K562 (cell line): ENCODE data around the gene INO80. TPM values are rescaled to one million over a fixed set of nuclear protein-coding genes. Genes with fewer than 3 reads are reported as not detected.

Experiments used
- ATAC-seq: fragments of 200-7000 bp; cut with Tn5 transposase; 3 replicates; pipeline ENCODE4 v1.9.1; 2020; ENCODE audit warnings: moderate library complexity
- BruUV-seq: library from RNA; stranded (reverse); fragments of 400-500 nt; replicated peaks from 2 replicates; lab custom pipeline; 2021; lab: Mats Ljungman, UMichigan
- CTCF ChIA-PET: fragments of 300-600 bp; formaldehyde crosslinking; extraction: SDS; loops from one replicate; lab custom pipeline; 2021; ENCODE audit warnings: low intra/inter-chr PET ratio; lab: Yijun Ruan, JAX
- POLR2A ChIA-PET: fragments of 300-600, 350-650 bp; sonication (Branson Sonifier 250); formaldehyde crosslinking; extraction: SDS; loops from one replicate; lab custom pipeline; 2021; ENCODE audit warnings: antibody characterized with exemption, inconsistent platforms; lab: Yijun Ruan, JAX
- DNase-seq, 4 experiments: peaks; one replicate each; pipeline versions ENCODE4 v3.0.0 to v3.0.0-alpha.2; 2011 to 2018; ENCODE audit warnings: low spot score in 3 of 4, mixed read lengths in 3 of 4; ENCODE audit errors: extremely low read depth in 1 of 4
- FAIRE-seq: peaks from 2 replicates; lab custom pipeline; 2011; peaks lifted over from hg19 to GRCh38; lab: Jason Lieb, UNC
- H2AFZ ChIP-seq: 2 replicates; pipeline ENCODE4 v1.6.0; 2011; ENCODE audit warnings: low read depth, low read length, control low read depth, inconsistent platforms
- H3K27ac ChIP-seq: fragments of 200-600 bp; 3 replicates; pipeline ENCODE4 v1.8.0; 2011; ENCODE audit warnings: low read depth, mild to moderate bottlenecking, control low read depth, inconsistent platforms, low read length, moderate library complexity, mixed read lengths; ENCODE audit errors: extremely low read depth
- H3K27me3 ChIP-seq, 2 experiments: fragments of 300-600 bp in 1 of 2; 2 replicates in 1 of 2; 3 replicates in 1 of 2; pipeline versions ENCODE4 v1.6.0 to v1.8.0; 2011; ENCODE audit warnings: inconsistent platforms in 2 of 2, low read length in 2 of 2, mild to moderate bottlenecking in 1 of 2, mixed read lengths in 1 of 2, moderate library complexity in 1 of 2; ENCODE audit not compliant: control insufficient read depth in 2 of 2, insufficient read depth in 2 of 2
- H3K36me3 ChIP-seq: fragments of 300-600 bp; 3 replicates; pipeline ENCODE4 v1.8.0; 2011; ENCODE audit warnings: mild to moderate bottlenecking, low read length, inconsistent platforms; ENCODE audit not compliant: control insufficient read depth, insufficient read depth
- H3K4me1 ChIP-seq, 2 experiments: fragments of 200-600 bp in 1 of 2; replicated peaks in 1 of 2; 2 replicates in 1 of 2; 3 replicates in 1 of 2; pipeline versions ENCODE4 v1.5.1 to v1.8.0; 2011; ENCODE audit warnings: inconsistent platforms in 2 of 2, low read length in 2 of 2, mild to moderate bottlenecking in 1 of 2, mixed read lengths in 1 of 2, moderate library complexity in 1 of 2; ENCODE audit not compliant: control insufficient read depth in 2 of 2, insufficient read depth in 2 of 2
- H3K4me2 ChIP-seq: 2 replicates; pipeline ENCODE4 v1.6.1; 2011; ENCODE audit warnings: low read length, control low read depth, inconsistent platforms, mixed read lengths; ENCODE audit not compliant: insufficient read depth
- H3K4me3 ChIP-seq: fragments of 200-600 bp; sonication (generic), shearing (Covaris generic); 2 replicates; pipeline ENCODE4 v1.5.1; 2016; ENCODE audit warnings: control low read depth, inconsistent platforms
- H3K79me2 ChIP-seq: fragments of 200-600 bp; 3 replicates; pipeline ENCODE4 v1.8.0; 2011; ENCODE audit warnings: low read length, inconsistent platforms; ENCODE audit not compliant: control insufficient read depth, insufficient read depth
- H3K9ac ChIP-seq, 2 experiments: 2 replicates each; pipeline versions ENCODE4 v1.6.0 to v1.6.1; 2011; ENCODE audit warnings: low read depth in 2 of 2, low read length in 2 of 2, control low read depth in 1 of 2, inconsistent platforms in 1 of 2, mild to moderate bottlenecking in 1 of 2, mixed read lengths in 1 of 2; ENCODE audit not compliant: insufficient read depth in 1 of 2
- H3K9me1 ChIP-seq: one replicate; pipeline ENCODE4 v1.6.0; 2011; ENCODE audit warnings: inconsistent platforms, mild to moderate bottlenecking, low read length, moderate library complexity; ENCODE audit not compliant: control insufficient read depth, insufficient read depth
- H3K9me3 ChIP-seq: replicated peaks from 2 replicates; pipeline ENCODE4 v1.5.1; 2011; ENCODE audit warnings: low read depth, low read length, inconsistent platforms; ENCODE audit not compliant: control insufficient read depth, insufficient read depth
- H4K20me1 ChIP-seq: replicated peaks from 2 replicates; pipeline ENCODE4 v1.6.1; 2011; ENCODE audit warnings: low read length, inconsistent platforms, mixed read lengths; ENCODE audit not compliant: control insufficient read depth, insufficient read depth
- FUS ChIP-seq: fragments of 200-400 bp; formaldehyde crosslinking; optimal IDR thresholded peaks from 2 replicates; pipeline ENCODE3; 2017; ENCODE audit warnings: low read depth, low read length
- HDAC6 ChIP-seq: IDR thresholded peaks from 2 replicates; pipeline ENCODE4 v1.6.1; 2012; ENCODE audit warnings: low read depth, mild to moderate bottlenecking, control low read depth, inconsistent platforms, low read length, moderate library complexity
- NKRF ChIP-seq: fragments of 450-650 bp; IDR thresholded peaks from 2 replicates; pipeline ENCODE4 v1.6.1; 2016; ENCODE audit warnings: borderline replicate concordance
- NR2F6 ChIP-seq: fragments of 450-650 bp; formaldehyde crosslinking; IDR thresholded peaks from 2 replicates; pipeline ENCODE4 v1.4.0; 2020; ENCODE audit warnings: mild to moderate bottlenecking
- WGBS: fragments of 100-300 bp; shearing (Covaris generic); methylation state at CpG from one replicate; pipeline ENCODE4 v1.1.6; 2016; ENCODE audit warnings: low coverage, mixed read lengths; ENCODE audit not compliant: insufficient coverage; ENCODE audit errors: missing lambda C conversion rate; 5-methylcytosine and 5-hydroxymethylcytosine counted together
- in situ Hi-C: fragments of 300-500 bp; cut with MboI; formaldehyde crosslinking; loops from 4 replicates; pipeline ENCODE4 v1.15.0; 2018; ENCODE audit warnings: inconsistent platforms, mixed read lengths
- intact Hi-C: fragments of 100-400 bp; cut with micrococcal nuclease; formaldehyde crosslinking; loops from 2 replicates; pipeline ENCODE4 v1.14.2; 2022
- polyA plus RNA-seq, 8 experiments: library from polyadenylated mRNA; depleted of rRNA in 4 of 8; stranded (reverse) in 5 of 8; unstranded in 3 of 8; fragments of >200 nt; fragmentation: Nextera tagmentation in 2 of 8; fragmentation: Illumina TruSeq in 1 of 8; extraction: Ambion mirVana in 2 of 8; extraction: Trizol in 1 of 8; gene quantifications; 2 replicates each; pipeline versions ENCODE4 v1.2.1 to v1.2.3, GENCODE V29; 2011 to 2014; ENCODE audit warnings: inconsistent platforms in 1 of 8, missing spikeins in 1 of 8
- total RNA-seq, 7 experiments: library from RNA; depleted of rRNA in 6 of 7; stranded (reverse); fragments of >200 nt in 6 of 7; fragmentation: Illumina TruSeq in 2 of 7; extraction: Trizol in 2 of 7; gene quantifications; 2 replicates each; pipeline versions ENCODE4 v1.2.1 to v1.2.3, GENCODE V29; 2011 to 2021; ENCODE audit warnings: low replicate concordance in 1 of 7
- TF ChIP-seq, protein P1 (sequence below), 3 experiments: IDR thresholded peaks in 2 of 3; conservative IDR thresholded peaks in 1 of 3; 2 replicates each; pipeline ENCODE4 v1.5.1; 2011 to 2012; ENCODE audit warnings: low read length in 3 of 3, mild to moderate bottlenecking in 3 of 3, control low read depth in 2 of 3, improper control_type of control experiment in 1 of 3, inconsistent platforms in 1 of 3, low read depth in 1 of 3, mixed read lengths in 1 of 3, moderate library complexity in 1 of 3; ENCODE audit not compliant: insufficient read depth in 2 of 3
- TF ChIP-seq, protein P2 (sequence below), 2 experiments: fragments of 450-650 bp in 1 of 2; sonication (generic) in 1 of 2; formaldehyde crosslinking in 1 of 2; IDR thresholded peaks; 2 replicates each; pipeline versions ENCODE4 v1.7.1 to v1.9.0; 2016 to 2022; ENCODE audit warnings: inconsistent platforms in 1 of 2, mild to moderate bottlenecking in 1 of 2, missing genetic modification reagents in 1 of 2

The INO80 gene
- total and polyA plus RNA-seq, 9 of the 15 experiments (the other 6 are each of a cell fraction or from before 2014, with no cell fraction given), result 1.1 to 25.7 (median 19.9) TPM

DNA sequence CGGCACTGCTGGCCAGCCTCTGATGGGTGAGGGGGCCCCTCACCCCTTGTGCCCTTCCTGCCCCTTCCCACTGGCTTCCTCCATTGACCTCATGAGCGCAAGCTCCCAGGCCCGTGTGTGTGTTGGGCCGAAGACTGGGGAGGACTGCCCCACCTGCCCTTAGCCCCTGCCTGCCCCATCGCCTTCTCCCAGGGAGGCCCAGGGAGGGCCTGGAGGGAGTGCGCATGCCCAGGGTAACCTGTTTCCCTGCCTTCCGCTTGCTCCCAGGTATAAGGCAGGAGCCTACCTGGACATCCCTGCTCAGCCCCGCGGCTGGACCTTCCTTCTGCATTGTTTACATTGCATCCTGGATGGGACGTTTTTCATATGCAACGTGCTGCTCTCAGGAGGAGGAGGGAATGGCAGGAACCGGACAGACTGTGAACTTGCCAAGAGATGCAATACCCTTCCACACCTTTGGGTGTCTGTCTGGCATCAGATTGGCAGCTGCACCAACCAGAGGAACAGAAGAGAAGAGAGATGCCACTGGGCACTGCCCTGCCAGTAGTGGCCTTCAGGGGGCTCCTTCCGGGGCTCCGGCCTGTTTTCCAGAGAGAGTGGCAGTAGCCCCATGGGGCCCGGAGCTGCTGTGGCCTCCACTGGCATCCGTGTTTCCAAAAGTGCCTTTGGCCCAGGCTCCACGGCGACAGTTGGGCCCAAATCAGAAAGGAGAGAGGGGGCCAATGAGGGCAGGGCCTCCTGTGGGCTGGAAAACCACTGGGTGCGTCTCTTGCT is 178.1 kb downstream of the INO80 start:
- DNase-seq (no peak), ATAC-seq (no peak), FAIRE-seq (no peak)
- Histone ChIP-seq H2AFZ (no peak overlapping the region), H3K4me2 (no peak overlapping the region), H3K36me3 (no peaks in the 10 kb centered on the region), H4K20me1 (no peaks in the 10 kb centered on the region), H3K27me3 (peaks cover 0 to 3% of the 10 kb centered on the region in 2 experiments; a peak in 1 of 5 replicates), H3K4me1 (peaks cover 8 to 34% of the 10 kb centered on the region in 2 experiments; a peak in 4 of 5 replicates), H3K79me2 (no peaks in the 10 kb centered on the region), H3K9me3 (no peaks in the 10 kb centered on the region), H3K27ac (no peak overlapping the region), H3K9ac (peak overlapping the region in 1 of 2 experiments; percentile 50; a peak in 1 of 4 replicates), H3K4me3 (no peak overlapping the region), H3K9me1 (peaks cover 3% of the 10 kb centered on the region)
- ChIA-PET POLR2A (interaction anchor here (0.7 kb wide), 1 partner anchor 20 kb away, joined by 3 read pairs; no protein-coding TSS in a partner anchor), CTCF (no interaction called here)
- WGBS, result 62% methylated on average over 16 of the region's 19 CpGs
- TF ChIP-seq FUS (no peak), NR2F6 (no peak), NKRF (no peak), HDAC6 (no peak)
- TF ChIP-seq, protein P1, sequence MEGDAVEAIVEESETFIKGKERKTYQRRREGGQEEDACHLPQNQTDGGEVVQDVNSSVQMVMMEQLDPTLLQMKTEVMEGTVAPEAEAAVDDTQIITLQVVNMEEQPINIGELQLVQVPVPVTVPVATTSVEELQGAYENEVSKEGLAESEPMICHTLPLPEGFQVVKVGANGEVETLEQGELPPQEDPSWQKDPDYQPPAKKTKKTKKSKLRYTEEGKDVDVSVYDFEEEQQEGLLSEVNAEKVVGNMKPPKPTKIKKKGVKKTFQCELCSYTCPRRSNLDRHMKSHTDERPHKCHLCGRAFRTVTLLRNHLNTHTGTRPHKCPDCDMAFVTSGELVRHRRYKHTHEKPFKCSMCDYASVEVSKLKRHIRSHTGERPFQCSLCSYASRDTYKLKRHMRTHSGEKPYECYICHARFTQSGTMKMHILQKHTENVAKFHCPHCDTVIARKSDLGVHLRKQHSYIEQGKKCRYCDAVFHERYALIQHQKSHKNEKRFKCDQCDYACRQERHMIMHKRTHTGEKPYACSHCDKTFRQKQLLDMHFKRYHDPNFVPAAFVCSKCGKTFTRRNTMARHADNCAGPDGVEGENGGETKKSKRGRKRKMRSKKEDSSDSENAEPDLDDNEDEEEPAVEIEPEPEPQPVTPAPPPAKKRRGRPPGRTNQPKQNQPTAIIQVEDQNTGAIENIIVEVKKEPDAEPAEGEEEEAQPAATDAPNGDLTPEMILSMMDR (IDR thresholded peaks at IDR 0.05 in 2 of 3, conservative IDR thresholded peaks at IDR 0.05 in 1 of 3; ENCODE audit: insufficient read depth in 2 of 3, low read depth in 1 of 3, low read length in 3 of 3), result 0 out of 6 replicates have a peak, but pooled peaks of 1 of the 3 experiments have one; percentile 17
- TF ChIP-seq, protein P2, sequence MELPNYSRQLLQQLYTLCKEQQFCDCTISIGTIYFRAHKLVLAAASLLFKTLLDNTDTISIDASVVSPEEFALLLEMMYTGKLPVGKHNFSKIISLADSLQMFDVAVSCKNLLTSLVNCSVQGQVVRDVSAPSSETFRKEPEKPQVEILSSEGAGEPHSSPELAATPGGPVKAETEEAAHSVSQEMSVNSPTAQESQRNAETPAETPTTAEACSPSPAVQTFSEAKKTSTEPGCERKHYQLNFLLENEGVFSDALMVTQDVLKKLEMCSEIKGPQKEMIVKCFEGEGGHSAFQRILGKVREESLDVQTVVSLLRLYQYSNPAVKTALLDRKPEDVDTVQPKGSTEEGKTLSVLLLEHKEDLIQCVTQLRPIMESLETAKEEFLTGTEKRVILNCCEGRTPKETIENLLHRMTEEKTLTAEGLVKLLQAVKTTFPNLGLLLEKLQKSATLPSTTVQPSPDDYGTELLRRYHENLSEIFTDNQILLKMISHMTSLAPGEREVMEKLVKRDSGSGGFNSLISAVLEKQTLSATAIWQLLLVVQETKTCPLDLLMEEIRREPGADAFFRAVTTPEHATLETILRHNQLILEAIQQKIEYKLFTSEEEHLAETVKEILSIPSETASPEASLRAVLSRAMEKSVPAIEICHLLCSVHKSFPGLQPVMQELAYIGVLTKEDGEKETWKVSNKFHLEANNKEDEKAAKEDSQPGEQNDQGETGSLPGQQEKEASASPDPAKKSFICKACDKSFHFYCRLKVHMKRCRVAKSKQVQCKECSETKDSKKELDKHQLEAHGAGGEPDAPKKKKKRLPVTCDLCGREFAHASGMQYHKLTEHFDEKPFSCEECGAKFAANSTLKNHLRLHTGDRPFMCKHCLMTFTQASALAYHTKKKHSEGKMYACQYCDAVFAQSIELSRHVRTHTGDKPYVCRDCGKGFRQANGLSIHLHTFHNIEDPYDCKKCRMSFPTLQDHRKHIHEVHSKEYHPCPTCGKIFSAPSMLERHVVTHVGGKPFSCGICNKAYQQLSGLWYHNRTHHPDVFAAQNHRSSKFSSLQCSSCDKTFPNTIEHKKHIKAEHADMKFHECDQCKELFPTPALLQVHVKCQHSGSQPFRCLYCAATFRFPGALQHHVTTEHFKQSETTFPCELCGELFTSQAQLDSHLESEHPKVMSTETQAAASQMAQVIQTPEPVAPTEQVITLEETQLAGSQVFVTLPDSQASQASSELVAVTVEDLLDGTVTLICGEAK (IDR thresholded peaks at IDR 0.05), result no peak
- TF ChIP-seq, protein P2 (CRISPR knock-in tag; IDR thresholded peaks at IDR 0.05), result no peak
- BruUV-seq, result no TSS peak
- intact Hi-C loops, result no loop called here
- in situ Hi-C loops, result no loop called here
